Calu3 (cell line): Measurements from ENCODE around the gene TMEM98. TPM values are rescaled to one million over a fixed set of nuclear protein-coding genes. Genes with fewer than 3 reads are reported as not detected.

Source experiments
- BruUV-seq: library from RNA; stranded (reverse); fragments of 400-500 nt; replicated peaks from 2 replicates; lab custom pipeline; 2021; lab: Mats Ljungman, UMichigan
- CTCF ChIA-PET: fragments of 300-600 bp; sonication (Branson Sonifier 250); formaldehyde crosslinking; loops from one replicate; lab custom pipeline; 2022; ENCODE audit warnings: antibody characterized with exemption; lab: Charles Lee
- DNase-seq: peaks from one replicate; pipeline ENCODE4 v3.0.0; 2022
- H3K27ac Mint-ChIP-seq: one replicate; pipeline ENCODE4 v1.8.0; 2022; ENCODE audit warnings: mixed read lengths; ENCODE audit not compliant: unreplicated experiment
- H3K27me3 Mint-ChIP-seq: one replicate; pipeline ENCODE4 v1.8.0; 2022; ENCODE audit warnings: mixed read lengths; ENCODE audit not compliant: unreplicated experiment
- H3K36me3 Mint-ChIP-seq: one replicate; pipeline ENCODE4 v1.8.0; 2022; ENCODE audit warnings: mild to moderate bottlenecking, moderate library complexity, mixed read lengths; ENCODE audit not compliant: insufficient read depth, unreplicated experiment
- H3K4me1 Mint-ChIP-seq: one replicate; pipeline ENCODE4 v1.8.0; 2022; ENCODE audit warnings: mild to moderate bottlenecking, low read depth, mixed read lengths; ENCODE audit not compliant: unreplicated experiment
- H3K4me3 Mint-ChIP-seq: one replicate; pipeline ENCODE4 v1.8.0; 2022; ENCODE audit warnings: mild to moderate bottlenecking, low read depth, moderate library complexity, mixed read lengths; ENCODE audit not compliant: unreplicated experiment
- H3K9me3 Mint-ChIP-seq: one replicate; pipeline ENCODE4 v1.8.0; 2022; ENCODE audit warnings: low read depth, mixed read lengths; ENCODE audit not compliant: unreplicated experiment
- intact Hi-C: fragments of 100-400 bp; cut with micrococcal nuclease; formaldehyde crosslinking; loops from one replicate; pipeline ENCODE4 v1.10.0; 2022; ENCODE audit not compliant: unreplicated experiment
- total RNA-seq: library from RNA; stranded (reverse); gene quantifications from 2 replicates; pipeline ENCODE4 v1.2.3, GENCODE V29; 2022
- TF ChIP-seq, protein P1 (sequence below): fragments of 200-600 bp; IDR thresholded peaks from one replicate; pipeline ENCODE4 v1.8.0; 2022; ENCODE audit warnings: antibody characterized with exemption; ENCODE audit not compliant: unreplicated experiment

Gene TMEM98
- total RNA-seq, 1 experiment from 2014 or later = 2.1 TPM

DNA sequence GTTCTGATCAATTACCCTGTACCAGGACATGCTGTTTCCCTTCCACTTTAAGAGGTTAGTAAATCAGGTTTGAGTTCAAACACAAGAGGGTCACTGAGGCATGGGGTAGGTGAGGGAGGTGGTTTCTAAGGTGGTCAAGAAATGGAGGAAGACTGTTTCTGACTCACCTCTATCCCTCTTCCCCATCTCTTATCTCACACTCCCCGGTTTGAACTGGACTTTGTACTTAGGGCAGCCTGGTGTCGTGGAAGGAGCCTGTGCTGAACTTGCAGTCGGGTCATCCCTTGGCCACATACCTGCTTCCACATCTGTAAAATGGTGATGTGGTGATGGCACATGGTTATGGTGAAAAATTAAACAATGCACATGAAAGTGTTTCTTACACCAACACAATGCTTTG lies 17.2 kb upstream of the TMEM98 start:
- intact Hi-C loops = loop anchor here (1.0 kb wide), 1 partner anchor 127 kb away; no protein-coding TSS in a partner anchor
- no peaks in the 10 kb centered on the region for H3K36me3 Mint-ChIP-seq
- no peak for DNase-seq
- peaks cover 29% of the 10 kb centered on the region for H3K27me3 Mint-ChIP-seq
- CTCF ChIA-PET = no interaction called here
- H3K9me3 Mint-ChIP-seq = no peaks in the 10 kb centered on the region
- H3K27ac Mint-ChIP-seq = no peak overlapping the region
- TF ChIP-seq, protein P1, sequence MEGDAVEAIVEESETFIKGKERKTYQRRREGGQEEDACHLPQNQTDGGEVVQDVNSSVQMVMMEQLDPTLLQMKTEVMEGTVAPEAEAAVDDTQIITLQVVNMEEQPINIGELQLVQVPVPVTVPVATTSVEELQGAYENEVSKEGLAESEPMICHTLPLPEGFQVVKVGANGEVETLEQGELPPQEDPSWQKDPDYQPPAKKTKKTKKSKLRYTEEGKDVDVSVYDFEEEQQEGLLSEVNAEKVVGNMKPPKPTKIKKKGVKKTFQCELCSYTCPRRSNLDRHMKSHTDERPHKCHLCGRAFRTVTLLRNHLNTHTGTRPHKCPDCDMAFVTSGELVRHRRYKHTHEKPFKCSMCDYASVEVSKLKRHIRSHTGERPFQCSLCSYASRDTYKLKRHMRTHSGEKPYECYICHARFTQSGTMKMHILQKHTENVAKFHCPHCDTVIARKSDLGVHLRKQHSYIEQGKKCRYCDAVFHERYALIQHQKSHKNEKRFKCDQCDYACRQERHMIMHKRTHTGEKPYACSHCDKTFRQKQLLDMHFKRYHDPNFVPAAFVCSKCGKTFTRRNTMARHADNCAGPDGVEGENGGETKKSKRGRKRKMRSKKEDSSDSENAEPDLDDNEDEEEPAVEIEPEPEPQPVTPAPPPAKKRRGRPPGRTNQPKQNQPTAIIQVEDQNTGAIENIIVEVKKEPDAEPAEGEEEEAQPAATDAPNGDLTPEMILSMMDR = no peak
- no TSS peak for BruUV-seq
- no peak overlapping the region for H3K4me3 Mint-ChIP-seq
- no peaks in the 10 kb centered on the region for H3K4me1 Mint-ChIP-seq

DNA sequence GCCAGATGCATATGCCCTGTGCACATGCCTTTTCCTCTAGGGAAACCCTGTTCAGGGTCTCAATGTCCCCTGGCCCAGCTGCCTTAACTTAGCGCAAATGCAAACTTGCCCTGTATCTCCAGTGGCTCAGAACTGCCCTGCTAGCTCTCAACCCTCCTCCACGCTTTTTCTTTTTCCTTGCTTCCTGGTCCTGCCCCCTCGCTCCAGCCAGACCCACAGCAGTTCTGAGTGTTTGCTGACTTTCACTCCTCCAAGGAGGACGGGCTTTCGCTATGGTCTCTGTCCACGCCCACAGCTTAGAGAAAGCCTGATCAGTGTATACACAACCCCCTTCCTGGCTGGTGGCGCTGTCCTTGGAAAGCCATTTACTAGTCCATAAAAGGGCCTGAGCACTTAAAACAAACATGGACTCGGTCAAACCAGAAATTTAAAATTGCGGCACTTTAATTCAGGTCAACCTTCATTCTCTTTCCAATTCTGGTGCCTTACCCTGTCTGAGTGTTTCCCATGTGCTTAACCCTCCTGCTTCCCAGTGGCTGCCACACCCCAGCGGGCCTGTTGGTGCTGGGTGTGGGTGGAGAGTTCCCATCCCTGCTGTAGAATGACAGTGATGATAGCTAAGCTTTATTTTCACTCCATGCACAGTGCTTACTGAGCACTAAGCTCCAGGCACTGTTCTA lies 15.6 kb upstream of the TMEM98 start:
- BruUV-seq = no TSS peak
- Mint-ChIP-seq H3K27ac (no peak overlapping the region), H3K36me3 (no peaks in the 10 kb centered on the region), H3K9me3 (no peaks in the 10 kb centered on the region), H3K27me3 (peaks cover 32% of the 10 kb centered on the region), H3K4me3 (no peak overlapping the region), H3K4me1 (no peaks in the 10 kb centered on the region)
- DNase-seq = no peak
- CTCF ChIA-PET = interaction anchor here (0.6 to 1.0 kb wide), 2 partner anchors 9 to 17 kb away, joined by 3 to 5 read pairs; no protein-coding TSS in a partner anchor
- intact Hi-C loops = no loop called here
- TF ChIP-seq, protein P1 = no peak

DNA sequence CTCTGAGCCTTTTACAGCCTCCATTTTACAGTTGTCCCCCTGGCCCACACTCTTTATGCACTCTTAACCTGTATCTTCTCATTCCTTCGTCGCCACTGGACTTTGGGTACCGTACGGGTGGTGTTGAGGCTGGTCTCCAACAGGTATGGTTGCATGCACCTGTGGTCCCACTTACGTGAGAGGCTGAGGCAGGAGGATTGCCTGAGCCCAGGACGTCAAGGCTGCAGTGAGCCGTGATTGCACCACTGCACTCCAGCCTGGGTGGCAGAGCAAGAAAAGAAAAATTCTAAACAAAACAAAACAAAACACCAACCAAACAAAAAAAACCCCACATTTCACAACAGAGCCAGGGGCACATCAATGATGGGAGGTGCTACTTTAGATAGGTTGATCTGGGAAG lies 14.4 kb upstream of the TMEM98 start:
- Mint-ChIP-seq H3K27ac (no peak overlapping the region), H3K9me3 (no peaks in the 10 kb centered on the region), H3K27me3 (peaks cover 32% of the 10 kb centered on the region), H3K4me3 (no peak overlapping the region), H3K36me3 (no peaks in the 10 kb centered on the region), H3K4me1 (no peaks in the 10 kb centered on the region)
- DNase-seq = no peak
- BruUV-seq = no TSS peak
- intact Hi-C loops = no loop called here
- CTCF ChIA-PET = no interaction called here
- TF ChIP-seq, protein P1 = no peak

DNA sequence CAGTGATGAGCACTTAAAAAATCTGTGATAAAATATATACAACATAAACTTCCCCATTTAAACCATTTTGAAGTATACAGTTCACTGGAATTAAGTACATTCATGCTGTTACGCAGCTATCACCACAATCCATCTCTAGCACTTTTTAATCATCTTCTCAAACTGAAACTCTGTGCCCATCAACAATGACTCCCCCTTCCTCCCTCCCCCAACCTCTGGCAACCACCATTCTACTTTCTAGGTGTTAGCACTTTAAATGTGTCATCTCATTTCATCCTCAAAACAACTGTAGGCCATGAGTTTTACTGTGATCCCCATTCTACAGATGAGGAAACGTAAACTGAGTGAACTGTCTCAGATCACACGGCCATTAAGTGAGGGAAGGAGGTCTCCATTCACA lies 13.8 kb upstream of the TMEM98 start:
- intact Hi-C loops = no loop called here
- Mint-ChIP-seq H3K9me3 (no peaks in the 10 kb centered on the region), H3K4me1 (no peaks in the 10 kb centered on the region), H3K36me3 (no peaks in the 10 kb centered on the region), H3K27ac (no peak overlapping the region), H3K4me3 (no peak overlapping the region), H3K27me3 (peaks cover 32% of the 10 kb centered on the region)
- no TSS peak for BruUV-seq
- no peak for DNase-seq
- CTCF ChIA-PET = no interaction called here
- TF ChIP-seq, protein P1 = no peak
